OCI-LY7 (cell line): ENCODE results near the gene KRTAP13-3. TPM values are rescaled to one million over a fixed set of nuclear protein-coding genes. Genes with fewer than 3 reads are reported as not detected.
A peak's percentile ranks its signal among the peaks of the same experiment; 100 is the strongest.

Experiments
- Bru-seq: library from RNA; stranded (reverse); fragments of 400-500 nt; gene quantifications from one replicate; lab custom pipeline; 2021; lab: Mats Ljungman, UMichigan
- BruChase-seq, 2 experiments: library from RNA; stranded (reverse); fragments of 400-500 nt; gene quantifications; one replicate each; lab custom pipeline; 2021; lab: Mats Ljungman, UMichigan
- BruUV-seq: library from RNA; stranded (reverse); fragments of 400-500 nt; replicated peaks from 2 replicates; lab custom pipeline; 2021; lab: Mats Ljungman, UMichigan
- CTCF ChIA-PET: fragments of 300-600 bp; sonication (Branson Sonifier 250); formaldehyde crosslinking; loops from one replicate; lab custom pipeline; 2022; ENCODE audit warnings: antibody characterized with exemption; ENCODE audit not compliant: unreplicated experiment; lab: Charles Lee
- POLR2A ChIA-PET: fragments of 300-600 bp; sonication (Branson Sonifier 250); formaldehyde crosslinking; loops from one replicate; lab custom pipeline; 2022; ENCODE audit warnings: antibody characterized with exemption; lab: Charles Lee
- DNase-seq: peaks from one replicate; pipeline ENCODE4 v3.0.0-alpha.2; 2015; ENCODE audit warnings: low spot score
- H2AFZ ChIP-seq: fragments of 200-600 bp; sonication (generic), shearing (Covaris generic); 2 replicates; pipeline ENCODE4 v1.6.1; 2014; ENCODE audit warnings: mild to moderate bottlenecking, antibody characterized with exemption, low read length, moderate library complexity
- H3K27ac ChIP-seq: fragments of 200-600 bp; sonication (generic); 2 replicates; pipeline ENCODE4 v1.5.1; 2014; ENCODE audit warnings: mixed run types, low read depth, mild to moderate bottlenecking, moderate library complexity, low read length, inconsistent platforms; ENCODE audit not compliant: poor library complexity, severe bottlenecking
- H3K36me3 ChIP-seq: fragments of 200-600 bp; sonication (generic); 2 replicates; pipeline ENCODE4 v1.6.1; 2014; ENCODE audit warnings: mild to moderate bottlenecking, antibody characterized with exemption, low read length, moderate library complexity, mixed read lengths; ENCODE audit not compliant: insufficient read depth
- H3K4me1 ChIP-seq: fragments of 200-600 bp; sonication (generic); 2 replicates; pipeline ENCODE4 v1.5.1; 2014; ENCODE audit warnings: mild to moderate bottlenecking, low read length; ENCODE audit not compliant: insufficient read depth, poor library complexity, severe bottlenecking
- H3K4me2 ChIP-seq: fragments of 200-600 bp; sonication (generic); 2 replicates; pipeline ENCODE4 v1.6.1; 2014; ENCODE audit warnings: mild to moderate bottlenecking, low read length
- H3K4me3 ChIP-seq: fragments of 200-600 bp; sonication (generic); 2 replicates; pipeline ENCODE4 v1.5.1; 2014; ENCODE audit warnings: mild to moderate bottlenecking, low read depth, low read length; ENCODE audit not compliant: poor library complexity, severe bottlenecking
- H3K79me2 ChIP-seq: fragments of 200-600 bp; sonication (generic); 2 replicates; pipeline ENCODE4 v1.6.1; 2016; ENCODE audit warnings: low read depth, mild to moderate bottlenecking, low read length, moderate library complexity, mixed read lengths; ENCODE audit not compliant: insufficient read depth
- H3K9me2 ChIP-seq: fragments of 200-600 bp; sonication (generic); 2 replicates; pipeline ENCODE4 v1.6.1; 2016; ENCODE audit warnings: mild to moderate bottlenecking, low read length, mixed read lengths; ENCODE audit not compliant: insufficient read depth
- H3K9me3 ChIP-seq: fragments of 200-600 bp; sonication (generic); 2 replicates; pipeline ENCODE4 v1.6.1; 2014; ENCODE audit warnings: mild to moderate bottlenecking, mixed run types, low read length, mixed read lengths
- H4K20me1 ChIP-seq: fragments of 200-600 bp; sonication (generic); 2 replicates; pipeline ENCODE4 v1.6.1; 2014; ENCODE audit warnings: mild to moderate bottlenecking, antibody characterized with exemption, low read length, moderate library complexity, mixed read lengths; ENCODE audit not compliant: insufficient read depth
- CTCF ChIP-seq: fragments of 200-600 bp; sonication (generic); conservative IDR thresholded peaks from 2 replicates; pipeline ENCODE4 v1.5.1; 2014; ENCODE audit warnings: mild to moderate bottlenecking, antibody characterized with exemption, low read length, moderate library complexity, mixed read lengths
- EZH2phosphoT487 ChIP-seq: fragments of 200-600 bp; sonication (generic); IDR thresholded peaks from 2 replicates; pipeline ENCODE4 v1.6.1; 2018; ENCODE audit warnings: low read depth, borderline replicate concordance, mild to moderate bottlenecking, mixed run types, antibody characterized with exemption, low read length, moderate library complexity, mixed read lengths
- intact Hi-C: fragments of 100-400 bp; cut with micrococcal nuclease; formaldehyde crosslinking; loops from one replicate; pipeline ENCODE4 v1.10.0; 2022; ENCODE audit not compliant: unreplicated experiment
- long read RNA-seq: library from polyadenylated mRNA; stranded (forward); transcript quantifications from one replicate; pipeline ENCODE4 v2.0.0, GENCODE V29; 2022
- total RNA-seq, 2 experiments: library from RNA; depleted of rRNA in 1 of 2; stranded (reverse); fragments of >200 nt in 1 of 2; shearing (Covaris generic) in 1 of 2; gene quantifications; 2 replicates each; pipeline ENCODE4 v1.2.3, GENCODE V29; 2014 to 2022

The KRTAP13-3 gene
- not detected in 2 replicates for total RNA-seq (2014; rRNA removed; shearing (Covaris generic))
- total RNA-seq (2022), result not detected in 2 replicates
- not detected for Bru-seq, nascent RNA
- BruChase-seq, experiment 1, labeled RNA remaining after a 6-hour chase, result not detected
- not detected for BruChase-seq, experiment 2, labeled RNA remaining after a 2-hour chase
- long read RNA-seq, result 0 reads

GRCh38 chr21:30425826-30426225 lies at the start of gene KRTAP13-3:
TSS of gene KRTAP13-3 (minus strand) at chr21:30425926. CDS start at chr21:30425912, 14 bp downstream.
- ChIA-PET CTCF (no interaction called here), POLR2A (interaction anchor here (0.7 kb wide), 1 partner anchor 485 kb away, joined by 4 read pairs; no protein-coding TSS in a partner anchor)
- Histone ChIP-seq H2AFZ (no peak within 1 kb of the TSS), H3K4me3 (no peak within 1 kb of the TSS), H3K36me3 (no peaks in the 10 kb centered on the region), H3K27ac (no peak within 1 kb of the TSS), H4K20me1 (no peaks in the 10 kb centered on the region), H3K9me2 (no peaks in the 10 kb centered on the region), H3K4me2 (no peak within 1 kb of the TSS), H3K4me1 (no peaks in the 10 kb centered on the region), H3K79me2 (no peaks in the 10 kb centered on the region), H3K9me3 (no peaks in the 10 kb centered on the region)
- TF ChIP-seq EZH2phosphoT487 (no peak), CTCF (no peak)
- DNase-seq, result no peak
- intact Hi-C loops, result no loop called here
- no TSS peak for BruUV-seq

GRCh38 chr21:30468900-30469714 lies 43.4 kb upstream of the KRTAP13-3 start:
- no peaks in the 10 kb centered on the region for H3K9me3 ChIP-seq
- no peaks in the 10 kb centered on the region for H4K20me1 ChIP-seq
- H3K9me2 ChIP-seq, result no peaks in the 10 kb centered on the region
- POLR2A ChIA-PET, result no interaction called here
- H3K36me3 ChIP-seq, result no peaks in the 10 kb centered on the region
- BruUV-seq, result no TSS peak
- no peaks in the 10 kb centered on the region for H3K4me1 ChIP-seq
- H2AFZ ChIP-seq, result no peak overlapping the region
- no peak for DNase-seq
- intact Hi-C loops, result no loop called here
- no peak overlapping the region for H3K4me2 ChIP-seq
- no peak overlapping the region for H3K4me3 ChIP-seq
- CTCF ChIA-PET, result no interaction called here
- TF ChIP-seq EZH2phosphoT487 (no peak), CTCF (no peak)
- no peaks in the 10 kb centered on the region for H3K79me2 ChIP-seq
- no peak overlapping the region for H3K27ac ChIP-seq

GRCh38 chr21:30463713-30464112 lies 38.0 kb upstream of the KRTAP13-3 start:
- H3K4me1 ChIP-seq, result no peaks in the 10 kb centered on the region
- peak; percentile 6 for DNase-seq
- H3K9me3 ChIP-seq, result no peaks in the 10 kb centered on the region
- TF ChIP-seq CTCF, result peak; percentile 73
- no peak for TF ChIP-seq EZH2phosphoT487
- H3K9me2 ChIP-seq, result no peaks in the 10 kb centered on the region
- no peak overlapping the region for H3K4me2 ChIP-seq
- no peaks in the 10 kb centered on the region for H3K36me3 ChIP-seq
- no peak overlapping the region for H3K4me3 ChIP-seq
- H4K20me1 ChIP-seq, result no peaks in the 10 kb centered on the region
- no peak overlapping the region for H3K27ac ChIP-seq
- intact Hi-C loops, result no loop called here
- no peak overlapping the region for H2AFZ ChIP-seq
- ChIA-PET CTCF (no interaction called here), POLR2A (no interaction called here)
- no peaks in the 10 kb centered on the region for H3K79me2 ChIP-seq
- BruUV-seq, result no TSS peak
